ENCODE measurements around the gene DLGAP1.
"Not testable (repeated sequence)": the region's sequence is repeated elsewhere in the genome, so short reads cannot be mapped to it uniquely, and the experiment has no call there.

GRCh38 chr18:3601106-3601755 lies 853.9 kb downstream of the DLGAP1 start:
- TF ChIP-seq CTCF (IDR thresholded peaks at IDR 0.05; ENCODE audit: poor library complexity); EZH2 (IDR thresholded peaks at IDR 0.05; ENCODE audit: borderline replicate concordance); EZH2phosphoT487 (IDR thresholded peaks at IDR 0.05; ENCODE audit: low read depth, severe bottlenecking, unreplicated experiment): not testable (repeated sequence)
